ENCODE results near the gene PCSK7.
"Not testable (repeated sequence)": the region's sequence is repeated elsewhere in the genome, so short reads cannot be mapped to it uniquely, and the experiment has no call there.

DNA sequence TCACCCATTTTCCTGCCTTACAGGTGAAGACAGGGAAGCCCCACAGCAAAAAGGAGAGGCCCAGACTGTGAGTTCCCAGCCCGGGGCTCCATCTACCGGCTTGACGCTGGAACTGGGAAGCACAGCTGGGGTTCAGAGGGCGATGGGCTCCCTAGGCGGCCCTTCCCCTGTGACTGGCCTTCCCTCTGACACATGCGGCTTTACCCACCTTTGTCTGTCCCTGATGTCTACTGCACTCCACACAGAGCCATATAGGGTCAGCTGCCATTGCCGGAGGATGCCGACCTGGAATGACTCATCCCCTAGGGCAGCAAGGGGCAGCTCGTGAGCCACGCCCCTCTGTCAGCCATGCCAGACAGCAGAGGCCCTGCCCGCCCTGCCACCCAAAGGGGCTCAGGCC, 25.0 kb downstream of the PCSK7 start:
- not testable (repeated sequence) for TF ChIP-seq CTCF, POLR2A, EP300, POLR2AphosphoS5 (IDR thresholded peaks at IDR 0.05)
